Measurements from ENCODE around the gene AMMECR1.

The AMMECR1 gene

DNA sequence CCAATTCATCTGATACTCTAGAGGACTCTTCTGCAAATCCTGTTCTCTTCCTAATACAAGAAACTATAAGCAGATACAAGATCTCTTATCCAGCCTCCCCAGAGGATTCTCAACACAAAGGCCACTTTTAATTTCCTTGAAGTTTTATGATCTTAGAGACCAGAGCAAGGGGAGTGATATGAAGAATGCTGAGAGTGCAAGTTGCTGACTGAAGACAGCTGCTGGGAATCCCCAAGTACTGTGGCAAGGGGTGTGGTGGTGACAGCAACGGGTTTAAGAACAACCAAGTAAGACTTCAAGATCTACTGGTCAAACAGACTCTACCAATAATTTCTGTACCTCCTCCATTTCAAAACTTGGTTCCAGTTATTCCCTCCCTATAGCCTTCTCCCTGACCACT is 7.0 kb downstream of the AMMECR1 start:
- no peak for DNase-seq

GRCh38 chrX:110310000-110310790 is 7.7 kb downstream of the AMMECR1 start:
- DNase-seq, result no peak

GRCh38 chrX:110308220-110308619 is 9.7 kb downstream of the AMMECR1 start:
- DNase-seq, result no peak

DNA sequence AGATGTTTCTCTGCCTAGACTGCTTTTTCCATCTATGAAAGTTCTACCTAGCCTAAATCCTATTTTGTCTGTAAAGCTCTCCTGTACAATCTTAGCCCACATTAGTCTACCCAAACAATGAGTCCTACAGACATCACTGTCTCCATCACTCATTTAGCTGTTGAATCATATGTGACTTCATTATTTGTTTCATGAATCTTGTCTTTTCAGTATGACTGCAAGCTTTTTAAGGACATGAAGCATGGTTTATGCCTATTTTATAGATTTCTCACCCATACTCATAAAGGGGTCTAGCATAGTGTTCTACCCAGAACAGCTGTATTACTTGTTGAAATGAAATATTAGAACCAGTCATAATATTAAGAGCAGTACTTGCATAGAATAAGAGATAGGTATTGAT is 13.0 kb downstream of the AMMECR1 start:
- no peak for DNase-seq

DNA sequence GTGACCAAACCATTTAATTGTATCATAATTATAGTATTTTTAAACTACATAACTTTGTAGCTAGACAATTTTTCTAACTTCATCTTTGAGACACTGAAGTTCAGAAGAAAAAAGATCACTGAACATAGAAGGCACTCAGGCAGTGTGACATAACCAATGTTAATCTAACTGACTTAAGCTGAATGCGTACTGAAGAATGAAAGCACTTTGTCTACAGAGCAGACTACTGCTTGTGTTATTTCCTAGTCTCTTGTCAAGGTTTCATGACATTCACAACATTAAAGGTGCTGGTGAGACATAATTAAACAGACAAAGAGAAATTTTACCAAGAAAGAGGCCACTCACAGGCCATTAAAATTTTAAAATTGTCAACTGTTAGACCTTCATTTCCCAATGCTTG is 13.5 kb downstream of the AMMECR1 start:
- no peak for DNase-seq

GRCh38 chrX:110302975-110303374 is 14.9 kb downstream of the AMMECR1 start:
- no peak for DNase-seq

DNA sequence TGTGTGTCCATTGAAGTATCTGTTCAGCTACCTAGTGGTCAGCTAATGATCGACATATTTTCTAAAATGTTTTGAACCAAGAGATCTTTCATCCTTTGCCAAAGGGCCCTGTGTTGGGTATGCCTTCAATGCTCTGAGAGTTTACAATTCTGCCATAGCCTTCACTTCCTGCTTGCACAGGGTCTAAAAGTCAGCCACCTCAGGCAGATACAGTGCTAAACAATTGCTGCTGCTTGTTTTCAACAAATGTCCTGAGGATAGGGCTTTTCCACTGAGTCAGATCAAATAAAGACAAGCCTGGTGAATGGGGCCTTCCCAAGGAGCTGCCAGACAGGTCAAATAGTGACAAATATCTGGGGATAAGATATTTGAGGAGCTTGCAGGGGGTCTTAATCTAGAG is 16.7 kb downstream of the AMMECR1 start:
- no peak for DNase-seq

- no peak for DNase-seq
Measured at GRCh38 chrX:110294087-110294486, 23.8 kb downstream of the AMMECR1 start.

DNA sequence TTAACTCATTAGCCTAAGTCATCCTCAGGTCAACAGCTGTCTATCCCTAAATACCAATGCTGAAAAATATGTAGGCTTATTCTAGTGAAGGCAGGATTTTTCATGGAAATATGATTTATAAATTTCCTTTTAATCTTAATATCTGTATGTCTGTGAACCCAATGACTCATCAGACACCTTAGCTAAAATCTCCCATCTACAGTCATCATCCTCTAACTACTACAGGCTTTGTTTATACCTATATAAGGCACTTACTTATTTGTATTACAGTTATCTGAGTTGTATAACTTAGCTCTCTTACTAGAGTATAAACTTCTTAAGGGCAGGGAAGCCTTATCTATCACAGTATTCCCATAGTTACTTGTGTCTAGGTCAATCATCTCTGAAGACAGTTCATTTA is 24.2 kb downstream of the AMMECR1 start:
- DNase-seq, result no peak

GRCh38 chrX:110287605-110288004 is 30.3 kb downstream of the AMMECR1 start:
- DNase-seq, result no peak

DNA sequence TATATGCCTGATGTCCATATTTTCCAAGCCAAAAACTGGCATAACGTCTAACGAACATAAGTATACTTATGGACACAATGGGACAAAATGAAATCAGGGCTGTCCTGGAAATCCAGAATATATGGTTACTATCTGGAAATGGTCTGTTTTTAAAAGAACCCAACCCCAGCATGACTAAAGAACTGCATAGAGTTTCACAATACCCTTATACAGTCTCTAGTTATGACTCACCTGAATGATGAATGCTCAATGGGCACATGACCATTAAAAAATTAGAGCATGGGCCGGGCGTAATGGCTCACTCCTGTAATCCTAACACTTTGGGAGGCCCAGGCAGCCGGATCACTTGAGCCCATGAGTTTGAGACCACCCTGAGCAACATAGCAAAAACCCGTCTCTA is 31.8 kb downstream of the AMMECR1 start:
- no peak for DNase-seq

DNA sequence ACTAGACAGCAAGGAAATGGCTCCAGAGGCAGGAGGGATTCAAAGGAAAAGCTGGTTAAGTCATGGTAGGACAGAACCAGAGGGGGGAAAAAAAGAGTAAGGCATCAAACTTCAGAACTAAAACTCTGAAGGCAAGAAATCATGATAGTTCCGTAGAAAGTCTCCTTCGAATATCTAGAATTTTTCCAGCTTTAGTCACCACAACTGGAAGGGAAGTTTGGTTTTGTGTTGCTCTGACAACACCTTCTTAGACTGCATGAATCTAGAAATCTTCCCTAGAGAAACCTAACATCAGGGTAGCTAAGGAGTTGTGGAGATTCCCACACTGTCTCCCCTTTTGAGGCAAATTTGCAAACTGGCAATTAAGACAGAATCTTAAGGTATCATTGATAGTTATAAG is 33.7 kb downstream of the AMMECR1 start:
- no peak for DNase-seq

GRCh38 chrX:110282922-110283321 is 35.0 kb downstream of the AMMECR1 start:
- DNase-seq, result no peak

DNA sequence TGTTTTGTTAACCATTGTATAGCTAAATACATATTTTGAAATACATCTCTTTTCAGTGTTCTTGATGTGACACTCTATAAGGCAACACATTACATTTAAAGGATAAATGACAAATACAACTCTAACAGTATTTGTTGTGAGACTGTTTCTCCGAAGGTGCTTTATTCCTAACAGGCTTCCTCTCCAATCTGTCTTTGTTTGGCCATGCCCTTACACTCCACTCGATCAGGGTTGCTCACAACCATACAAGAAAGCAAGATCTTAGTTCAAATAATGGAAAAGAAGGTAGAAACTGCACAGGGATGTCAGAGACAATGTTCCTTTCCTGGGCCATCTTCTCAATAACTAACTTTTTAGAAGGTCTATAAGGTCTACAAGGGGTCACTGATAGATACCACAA is 36.5 kb downstream of the AMMECR1 start:
- DNase-seq, result no peak

- DNase-seq, result no peak
Measured at GRCh38 chrX:110280954-110281353, 36.9 kb downstream of the AMMECR1 start.

GRCh38 chrX:110277609-110278008 is 40.3 kb downstream of the AMMECR1 start:
- no peak for DNase-seq

GRCh38 chrX:110276778-110277177 is 41.1 kb downstream of the AMMECR1 start:
- no peak for DNase-seq

- no peak for DNase-seq
Measured at GRCh38 chrX:110268886-110269285, 49.0 kb downstream of the AMMECR1 start.

DNA sequence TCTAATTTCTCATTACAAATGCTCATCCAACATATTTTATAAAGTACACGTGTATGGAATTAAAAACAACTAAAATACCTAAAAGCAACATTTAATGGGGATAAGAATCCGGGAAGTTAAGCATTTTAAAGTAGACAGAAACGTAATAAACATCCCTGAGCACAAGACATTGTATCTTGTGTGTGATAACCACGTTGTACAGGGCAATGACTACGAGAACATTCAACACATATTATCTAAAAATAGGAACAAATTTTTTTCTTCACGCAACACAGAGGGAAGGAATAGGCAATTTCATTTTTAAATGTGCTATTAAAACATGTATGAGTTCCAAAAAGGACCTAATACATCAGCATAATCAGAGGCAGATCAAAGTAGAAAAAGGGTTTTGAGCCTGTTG is 49.5 kb downstream of the AMMECR1 start:
- no peak for DNase-seq

GRCh38 chrX:110267874-110268273 is 50.0 kb downstream of the AMMECR1 start:
- no peak for DNase-seq

DNA sequence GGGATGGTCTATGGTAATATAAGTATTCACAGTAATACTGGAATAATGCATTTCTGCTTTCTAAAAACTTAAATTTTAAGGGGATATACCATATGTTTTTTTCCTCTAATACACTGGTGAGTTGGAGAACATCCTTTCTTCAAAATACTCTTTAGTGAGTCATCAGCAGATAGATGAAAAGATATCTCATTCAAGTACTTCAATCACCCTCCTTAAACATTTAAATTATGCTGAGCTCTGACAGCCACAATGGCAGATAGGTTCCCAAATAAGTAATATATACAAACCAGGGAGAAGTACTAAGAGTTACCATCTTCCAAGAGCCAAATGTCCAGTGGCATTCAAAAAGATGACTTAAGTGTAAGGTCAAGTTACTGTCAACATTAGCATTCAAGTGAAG is 52.2 kb downstream of the AMMECR1 start:
- DNase-seq, result no peak

DNA sequence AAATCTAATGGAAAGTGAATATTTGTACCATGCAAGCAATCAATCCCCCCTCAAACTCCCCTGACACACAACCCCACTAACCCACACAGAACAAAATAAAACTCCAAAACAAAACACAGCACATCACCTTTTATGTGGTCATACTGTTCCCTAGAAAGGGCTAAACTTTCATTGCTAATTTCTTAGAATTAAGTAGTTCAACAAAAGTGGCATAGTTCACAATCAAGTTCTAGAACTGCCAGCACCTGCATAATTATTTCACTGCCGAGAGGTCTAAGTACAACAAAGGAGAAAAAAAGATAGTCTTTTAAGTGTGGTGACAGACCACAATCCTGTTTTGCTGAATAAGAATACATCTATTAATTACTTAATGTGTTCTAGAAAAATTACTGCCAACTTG is 58.8 kb downstream of the AMMECR1 start:
- no peak for DNase-seq

DNA sequence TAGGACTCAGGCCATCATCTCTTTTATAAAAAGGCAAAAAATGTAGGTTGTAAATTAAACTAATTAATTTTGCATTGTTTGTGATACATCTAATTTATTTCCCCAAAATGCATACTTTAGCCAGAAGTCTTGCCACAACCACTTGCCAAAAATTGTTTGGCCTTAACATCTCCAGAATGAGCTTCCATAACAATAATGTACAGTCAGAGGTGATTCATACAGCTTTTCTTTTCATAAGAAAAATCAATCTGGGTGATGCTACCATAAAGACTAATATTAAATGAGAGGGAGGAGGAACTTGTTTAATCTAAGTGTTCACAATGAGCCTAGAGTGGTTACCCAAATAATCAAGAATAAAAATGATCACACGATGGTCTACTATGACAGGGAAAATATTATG is 59.3 kb downstream of the AMMECR1 start:
- no peak for DNase-seq

DNA sequence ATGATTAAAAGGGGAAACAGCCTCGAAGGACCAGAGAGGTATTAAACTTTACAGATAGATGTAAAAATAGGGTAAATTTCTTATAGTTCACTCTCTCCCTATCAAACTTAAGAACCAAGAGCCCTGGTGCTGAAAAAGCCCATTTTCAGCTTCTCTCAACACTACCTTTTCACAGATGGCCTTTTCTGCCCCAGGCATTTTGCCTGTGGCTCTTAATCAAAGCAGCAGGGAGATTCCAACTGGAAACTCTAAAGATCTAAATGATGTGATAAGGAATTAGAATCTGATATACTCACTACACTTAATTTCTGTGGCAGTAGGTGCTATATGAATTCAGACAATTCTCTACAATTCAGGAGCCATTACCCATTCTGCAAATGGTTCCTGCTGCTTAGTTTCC is 60.0 kb downstream of the AMMECR1 start:
- no peak for DNase-seq

- DNase-seq, result no peak
Measured at GRCh38 chrX:110252711-110253110, 65.2 kb downstream of the AMMECR1 start.

All from right hindlimb (tissue), 1 donor.